Cardiac muscle cell (in vitro differentiated cells and primary cell): ENCODE results near the gene NOXO1. TPM values are rescaled to one million over a fixed set of nuclear protein-coding genes. Genes with fewer than 3 reads are reported as not detected.

Experiments
- DNase-seq, 2 donors: peaks; one replicate each; pipeline versions ENCODE4 v3.0.0 to v3.0.0-alpha.2; 2010 to 2017; ENCODE audit warnings: low read depth in 1 of 2, low spot score in 1 of 2
- H3K27ac ChIP-seq: fragments of 200-600 bp; sonication (generic); 2 replicates; pipeline ENCODE4 v1.5.1; 2016
- H3K27me3 ChIP-seq: fragments of 200-600 bp; sonication (generic); 2 replicates; pipeline ENCODE4 v1.6.0; 2016; ENCODE audit warnings: control low read depth
- H3K36me3 ChIP-seq: fragments of 200-600 bp; sonication (generic); 2 replicates; pipeline ENCODE4 v1.5.1; 2016; ENCODE audit warnings: control low read depth
- H3K4me1 ChIP-seq: fragments of 200-600 bp; sonication (generic); 2 replicates; pipeline ENCODE4 v1.8.1; 2017; ENCODE audit warnings: low read depth, mild to moderate bottlenecking, mixed run types
- H3K4me3 ChIP-seq: fragments of 200-600 bp; sonication (generic); 2 replicates; pipeline ENCODE4 v1.5.1; 2016; ENCODE audit warnings: mild to moderate bottlenecking
- H3K9me3 ChIP-seq: fragments of 200-600 bp; sonication (generic); 2 replicates; pipeline ENCODE4 v1.5.1; 2017; ENCODE audit warnings: low read depth, mild to moderate bottlenecking, control low read depth
- CTCF ChIP-seq: IDR thresholded peaks from 2 replicates; pipeline ENCODE4 v1.5.1; 2012; ENCODE audit warnings: low read depth, mild to moderate bottlenecking, low read length
- polyA plus RNA-seq: library from polyadenylated mRNA; unstranded; fragments of >200 nt; fragmentation: Nextera tagmentation; extraction: Ambion mirVana; gene quantifications from 2 replicates; pipeline ENCODE4 v1.2.1, GENCODE V29; 2016
- total RNA-seq: library from RNA; depleted of rRNA; stranded (reverse); fragments of >200 nt; gene quantifications from 2 replicates; pipeline ENCODE4 v1.2.3, GENCODE V29; 2016

NOXO1 gene
- 0.25 and 1.3 TPM in 2 replicates for total RNA-seq
- 0.80 and 1.2 TPM in 2 replicates for polyA plus RNA-seq

GRCh38 chr16:1981398-1981836 lies at the start of gene NOXO1:
Gene NOXO1, minus strand, starts transcription at chr16:1981469. Its CDS starts 290 bp downstream, at chr16:1981179.
- no peak for DNase-seq
- Histone ChIP-seq H3K27me3 (peaks cover 55% of the 10 kb centered on the region), H3K9me3 (no peaks in the 10 kb centered on the region), H3K4me1 (peaks cover 4% of the 10 kb centered on the region), H3K36me3 (peaks cover 4% of the 10 kb centered on the region), H3K27ac (no peak within 1 kb of the TSS), H3K4me3 (no peak within 1 kb of the TSS)
- TF ChIP-seq CTCF: no peak

- no peak overlapping the region for H3K4me3 ChIP-seq
- no peak for DNase-seq
- peaks cover 4% of the 10 kb centered on the region for H3K27me3 ChIP-seq
- no peak overlapping the region for H3K27ac ChIP-seq
- TF ChIP-seq CTCF: no peak
- no peaks in the 10 kb centered on the region for H3K9me3 ChIP-seq
- H3K36me3 ChIP-seq: no peaks in the 10 kb centered on the region
- peaks cover 7% of the 10 kb centered on the region for H3K4me1 ChIP-seq
Measured at GRCh38 chr16:2030036-2030435, 48.8 kb upstream of the NOXO1 start.

- Histone ChIP-seq H3K4me1 (peaks cover 7% of the 10 kb centered on the region), H3K4me3 (no peak overlapping the region), H3K36me3 (no peaks in the 10 kb centered on the region), H3K27me3 (peaks cover 4% of the 10 kb centered on the region), H3K27ac (no peak overlapping the region), H3K9me3 (no peaks in the 10 kb centered on the region)
- no peak for DNase-seq
- TF ChIP-seq CTCF: no peak
Measured at GRCh38 chr16:2029350-2029749, 48.1 kb upstream of the NOXO1 start.

GRCh38 chr16:2028620-2029220 lies 47.5 kb upstream of the NOXO1 start:
- H3K9me3 ChIP-seq: no peaks in the 10 kb centered on the region
- H3K4me3 ChIP-seq: no peak overlapping the region
- no peak overlapping the region for H3K27ac ChIP-seq
- no peak for TF ChIP-seq CTCF
- DNase-seq: no peak
- H3K36me3 ChIP-seq: no peaks in the 10 kb centered on the region
- H3K4me1 ChIP-seq: peaks cover 4% of the 10 kb centered on the region
- H3K27me3 ChIP-seq: peaks cover 4% of the 10 kb centered on the region

GRCh38 chr16:2028146-2028545 lies 46.9 kb upstream of the NOXO1 start:
- H3K9me3 ChIP-seq: no peaks in the 10 kb centered on the region
- no peak for DNase-seq
- no peak overlapping the region for H3K4me3 ChIP-seq
- H3K27me3 ChIP-seq: peaks cover 4% of the 10 kb centered on the region
- no peak for TF ChIP-seq CTCF
- no peaks in the 10 kb centered on the region for H3K36me3 ChIP-seq
- H3K4me1 ChIP-seq: no peaks in the 10 kb centered on the region
- no peak overlapping the region for H3K27ac ChIP-seq
